B cell (primary cell): ENCODE data around the gene IFNK.

Experiments
- EZH2 ChIP-seq: IDR thresholded peaks from 2 replicates; pipeline ENCODE4 v1.6.1; 2012; ENCODE audit warnings: borderline replicate concordance, low read depth, mild to moderate bottlenecking, moderate library complexity, low read length; ENCODE audit not compliant: insufficient read depth, poor library complexity, severe bottlenecking
- TF ChIP-seq, protein P1 (sequence below): fragments of 200-600 bp; IDR thresholded peaks from one replicate; pipeline ENCODE4 v1.8.0; 2022; ENCODE audit warnings: antibody characterized with exemption, mild to moderate bottlenecking

DNA sequence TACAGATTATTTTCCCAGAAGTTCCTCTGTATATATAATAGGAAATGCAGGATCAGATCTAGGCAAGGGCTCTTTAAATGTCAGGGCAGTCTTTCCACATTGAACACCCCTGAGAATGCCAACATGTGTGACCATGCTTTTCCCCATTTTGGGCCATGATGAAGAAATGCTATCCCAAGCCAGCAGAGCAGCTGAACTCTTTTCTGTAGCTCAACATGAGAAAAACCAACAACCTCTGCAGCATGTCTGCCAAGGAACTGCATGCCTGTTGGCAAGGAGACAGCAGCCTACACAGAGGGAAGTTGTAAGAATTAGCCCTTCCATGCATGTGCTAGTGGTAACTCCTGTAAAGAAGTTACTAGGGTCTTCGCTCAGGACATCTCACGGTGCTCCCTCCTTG lies 9.5 kb upstream of the IFNK start:
- TF ChIP-seq, protein P1, sequence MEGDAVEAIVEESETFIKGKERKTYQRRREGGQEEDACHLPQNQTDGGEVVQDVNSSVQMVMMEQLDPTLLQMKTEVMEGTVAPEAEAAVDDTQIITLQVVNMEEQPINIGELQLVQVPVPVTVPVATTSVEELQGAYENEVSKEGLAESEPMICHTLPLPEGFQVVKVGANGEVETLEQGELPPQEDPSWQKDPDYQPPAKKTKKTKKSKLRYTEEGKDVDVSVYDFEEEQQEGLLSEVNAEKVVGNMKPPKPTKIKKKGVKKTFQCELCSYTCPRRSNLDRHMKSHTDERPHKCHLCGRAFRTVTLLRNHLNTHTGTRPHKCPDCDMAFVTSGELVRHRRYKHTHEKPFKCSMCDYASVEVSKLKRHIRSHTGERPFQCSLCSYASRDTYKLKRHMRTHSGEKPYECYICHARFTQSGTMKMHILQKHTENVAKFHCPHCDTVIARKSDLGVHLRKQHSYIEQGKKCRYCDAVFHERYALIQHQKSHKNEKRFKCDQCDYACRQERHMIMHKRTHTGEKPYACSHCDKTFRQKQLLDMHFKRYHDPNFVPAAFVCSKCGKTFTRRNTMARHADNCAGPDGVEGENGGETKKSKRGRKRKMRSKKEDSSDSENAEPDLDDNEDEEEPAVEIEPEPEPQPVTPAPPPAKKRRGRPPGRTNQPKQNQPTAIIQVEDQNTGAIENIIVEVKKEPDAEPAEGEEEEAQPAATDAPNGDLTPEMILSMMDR = no peak
- no peak for TF ChIP-seq EZH2
